ENCODE data around the gene SLC6A18. TPM values are rescaled to one million over a fixed set of nuclear protein-coding genes. Genes with fewer than 3 reads are reported as not detected.
A peak's percentile ranks its signal among the peaks of the same experiment; 100 is the strongest.

SLC6A18 gene
- total RNA-seq, 4 donors from 2014 or later, result not detected

DNA sequence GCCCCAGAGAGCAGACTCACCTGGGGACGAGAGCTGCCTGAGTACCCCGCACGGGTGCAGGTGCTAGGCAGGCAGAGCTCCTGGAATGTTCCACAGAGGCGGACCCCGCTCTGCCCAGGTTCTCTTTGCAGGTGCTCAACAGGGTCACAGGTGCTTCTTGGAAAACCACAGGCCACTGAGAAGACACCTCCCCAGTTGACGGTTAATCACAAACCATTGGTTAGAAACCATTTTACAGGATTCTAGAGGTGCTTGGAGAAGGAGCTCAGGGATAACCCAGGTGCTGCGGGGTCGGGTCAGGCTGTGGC is 41.1 kb upstream of the SLC6A18 start:
- H3K4me3 ChIP-seq (replicated peaks in 1 of 3), result no peak overlapping the region
- TF ChIP-seq, protein P1, sequence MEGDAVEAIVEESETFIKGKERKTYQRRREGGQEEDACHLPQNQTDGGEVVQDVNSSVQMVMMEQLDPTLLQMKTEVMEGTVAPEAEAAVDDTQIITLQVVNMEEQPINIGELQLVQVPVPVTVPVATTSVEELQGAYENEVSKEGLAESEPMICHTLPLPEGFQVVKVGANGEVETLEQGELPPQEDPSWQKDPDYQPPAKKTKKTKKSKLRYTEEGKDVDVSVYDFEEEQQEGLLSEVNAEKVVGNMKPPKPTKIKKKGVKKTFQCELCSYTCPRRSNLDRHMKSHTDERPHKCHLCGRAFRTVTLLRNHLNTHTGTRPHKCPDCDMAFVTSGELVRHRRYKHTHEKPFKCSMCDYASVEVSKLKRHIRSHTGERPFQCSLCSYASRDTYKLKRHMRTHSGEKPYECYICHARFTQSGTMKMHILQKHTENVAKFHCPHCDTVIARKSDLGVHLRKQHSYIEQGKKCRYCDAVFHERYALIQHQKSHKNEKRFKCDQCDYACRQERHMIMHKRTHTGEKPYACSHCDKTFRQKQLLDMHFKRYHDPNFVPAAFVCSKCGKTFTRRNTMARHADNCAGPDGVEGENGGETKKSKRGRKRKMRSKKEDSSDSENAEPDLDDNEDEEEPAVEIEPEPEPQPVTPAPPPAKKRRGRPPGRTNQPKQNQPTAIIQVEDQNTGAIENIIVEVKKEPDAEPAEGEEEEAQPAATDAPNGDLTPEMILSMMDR (IDR thresholded peaks at IDR 0.05), result no peak
- no peak for TF ChIP-seq POLR2A (IDR thresholded peaks at IDR 0.05)
- H3K4me1 ChIP-seq, result peaks cover 0 to 6% of the 10 kb centered on the region in 2 donors
- H3K36me3 ChIP-seq, result no peaks in the 10 kb centered on the region
- intact Hi-C loops (cut with DNase I), result no loop called here
- DNase-seq, result no peak
- no peaks in the 10 kb centered on the region for H3K27me3 ChIP-seq
- no peak overlapping the region for H3K27ac ChIP-seq
- no peaks in the 10 kb centered on the region for H3K9me3 ChIP-seq
- WGBS, 2 donors, result 40 to 92% methylated on average over 1 to 8 of the region's 8 CpGs

DNA sequence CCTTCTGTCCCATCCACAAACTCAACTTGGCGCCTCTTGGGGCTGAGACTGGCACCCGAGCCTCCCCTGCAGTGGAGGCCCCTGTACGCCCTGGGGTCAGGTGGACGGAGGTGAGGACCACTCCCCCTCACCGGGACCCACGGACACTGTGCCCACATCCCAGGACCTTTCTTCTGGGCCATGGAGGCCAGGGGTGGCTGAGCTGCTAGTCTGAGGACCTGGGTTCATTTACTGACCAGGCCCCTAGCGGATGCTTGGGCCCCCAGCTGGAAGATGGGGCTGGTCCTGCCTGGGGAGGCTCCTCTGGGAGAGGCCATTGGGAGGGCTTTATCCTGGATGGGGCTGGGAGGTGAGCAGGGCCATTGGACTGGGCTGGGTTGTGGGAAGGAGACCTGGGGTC is 40.7 kb upstream of the SLC6A18 start:
- TF ChIP-seq, protein P1 (IDR thresholded peaks at IDR 0.05), result no peak
- TF ChIP-seq POLR2A (IDR thresholded peaks at IDR 0.05), result no peak
- Histone ChIP-seq H3K9me3 (no peaks in the 10 kb centered on the region), H3K36me3 (no peaks in the 10 kb centered on the region), H3K27ac (no peak overlapping the region), H3K27me3 (no peaks in the 10 kb centered on the region), H3K4me1 (peaks cover 0 to 6% of the 10 kb centered on the region in 2 donors), H3K4me3 (replicated peaks in 1 of 3) (no peak overlapping the region)
- no peak for DNase-seq
- intact Hi-C loops (cut with DNase I), result no loop called here
- 84 to 93% methylated on average over 3 to 7 of the region's 7 CpGs for WGBS, 2 donors

GRCh38 chr5:1185038-1185627 is 40.0 kb upstream of the SLC6A18 start:
- TF ChIP-seq, protein P1 (IDR thresholded peaks at IDR 0.05), result no peak
- TF ChIP-seq POLR2A (IDR thresholded peaks at IDR 0.05), result no peak
- Histone ChIP-seq H3K27me3 (no peaks in the 10 kb centered on the region), H3K27ac (no peak overlapping the region), H3K4me3 (replicated peaks in 1 of 3) (no peak overlapping the region), H3K4me1 (peaks cover 0 to 6% of the 10 kb centered on the region in 2 donors), H3K9me3 (no peaks in the 10 kb centered on the region), H3K36me3 (no peaks in the 10 kb centered on the region)
- intact Hi-C loops (cut with DNase I), result no loop called here
- DNase-seq, result no peak
- 90 to 91% methylated on average over 10 of the region's 10 CpGs for WGBS, 2 donors

DNA sequence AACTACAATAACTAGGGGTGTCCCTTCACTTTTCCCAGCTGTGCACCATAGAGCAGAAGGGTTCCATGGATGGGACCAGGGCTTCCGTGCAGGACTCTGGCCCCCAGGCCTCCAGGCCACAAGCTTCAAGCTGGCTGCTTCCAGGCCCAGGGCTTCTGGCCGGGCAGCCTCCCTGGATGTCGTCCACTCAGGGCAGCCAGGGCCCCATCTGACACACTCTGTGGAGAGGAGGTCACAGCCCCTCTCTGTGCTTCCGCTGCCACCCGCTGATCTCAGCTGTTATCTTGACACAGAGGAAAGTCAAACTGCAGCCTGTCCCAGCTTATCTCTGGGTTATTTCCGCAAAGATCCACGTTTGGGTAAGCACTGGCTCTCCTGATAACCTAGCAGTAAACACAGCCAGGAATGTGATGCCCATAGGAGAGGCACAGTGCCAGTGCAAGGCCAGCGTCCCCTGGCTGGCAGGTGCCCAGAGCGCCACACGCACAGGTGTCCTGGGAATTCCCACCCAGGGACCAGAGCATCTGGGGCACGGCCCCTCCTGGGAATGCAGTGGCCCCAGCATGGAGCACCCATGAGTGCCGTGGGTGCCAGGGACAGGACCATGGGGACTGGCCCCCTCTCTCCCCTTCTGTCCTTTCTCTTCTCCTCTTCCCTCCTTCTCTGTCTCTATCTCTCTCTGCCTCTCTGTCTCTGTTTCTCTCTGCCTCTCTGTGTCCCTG is 39.4 kb upstream of the SLC6A18 start:
- H3K36me3 ChIP-seq, result no peaks in the 10 kb centered on the region
- H3K27ac ChIP-seq, result no peak overlapping the region
- H3K27me3 ChIP-seq, result no peaks in the 10 kb centered on the region
- no peak overlapping the region for H3K4me3 ChIP-seq (replicated peaks in 1 of 3)
- DNase-seq, result peak in 1 of 2 donors; percentile 30
- 52 to 69% methylated on average over 10 to 12 of the region's 12 CpGs for WGBS, 2 donors
- peaks cover 0 to 6% of the 10 kb centered on the region in 2 donors for H3K4me1 ChIP-seq
- intact Hi-C loops (cut with DNase I), result no loop called here
- TF ChIP-seq POLR2A (IDR thresholded peaks at IDR 0.05), result no peak
- TF ChIP-seq, protein P1 (IDR thresholded peaks at IDR 0.05), result no peak
- H3K9me3 ChIP-seq, result no peaks in the 10 kb centered on the region

All from thyroid gland (tissue), 4 donors.